AG09309 (cell line): Measurements from ENCODE around the gene CAMK2B.
"Not testable (repeated sequence)": the region's sequence is repeated elsewhere in the genome, so short reads cannot be mapped to it uniquely, and the experiment has no call there.

ENCODE experiments used
- DNase-seq: peaks from one replicate; pipeline ENCODE4 v3.0.0-alpha.2; 2010; ENCODE audit warnings: low read depth
- H3K4me3 ChIP-seq: 2 replicates; pipeline ENCODE4 v1.5.1; 2011; ENCODE audit warnings: mild to moderate bottlenecking, low read depth, low read length, moderate library complexity; ENCODE audit not compliant: control insufficient read depth
- TF ChIP-seq, protein P1 (sequence below): IDR thresholded peaks from 2 replicates; pipeline ENCODE4 v1.5.1; 2011; ENCODE audit warnings: mild to moderate bottlenecking, low read depth, low read length, inconsistent platforms; ENCODE audit not compliant: insufficient read depth, control insufficient read depth; ENCODE audit errors: missing control alignments

The CAMK2B gene

DNA sequence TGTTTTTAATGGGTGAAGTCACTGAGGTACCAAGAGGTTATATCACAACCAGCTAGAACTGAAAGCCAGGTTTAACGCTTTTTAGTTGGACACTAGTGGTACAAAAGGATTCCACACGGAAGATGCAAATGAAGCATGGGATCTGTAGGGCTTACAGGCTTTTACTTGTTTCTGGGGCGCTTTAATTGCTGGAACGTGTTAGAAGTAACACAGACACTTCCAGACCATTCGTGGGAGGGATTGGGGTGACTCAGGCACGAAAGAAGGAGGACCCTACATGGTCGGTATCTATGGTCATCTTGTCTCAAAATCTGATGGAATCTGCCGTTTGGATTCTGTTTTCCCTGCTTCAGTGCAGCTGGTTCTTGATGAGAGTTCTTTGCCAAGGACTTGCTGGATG is 123.6 kb downstream of the CAMK2B start:
- TF ChIP-seq, protein P1, sequence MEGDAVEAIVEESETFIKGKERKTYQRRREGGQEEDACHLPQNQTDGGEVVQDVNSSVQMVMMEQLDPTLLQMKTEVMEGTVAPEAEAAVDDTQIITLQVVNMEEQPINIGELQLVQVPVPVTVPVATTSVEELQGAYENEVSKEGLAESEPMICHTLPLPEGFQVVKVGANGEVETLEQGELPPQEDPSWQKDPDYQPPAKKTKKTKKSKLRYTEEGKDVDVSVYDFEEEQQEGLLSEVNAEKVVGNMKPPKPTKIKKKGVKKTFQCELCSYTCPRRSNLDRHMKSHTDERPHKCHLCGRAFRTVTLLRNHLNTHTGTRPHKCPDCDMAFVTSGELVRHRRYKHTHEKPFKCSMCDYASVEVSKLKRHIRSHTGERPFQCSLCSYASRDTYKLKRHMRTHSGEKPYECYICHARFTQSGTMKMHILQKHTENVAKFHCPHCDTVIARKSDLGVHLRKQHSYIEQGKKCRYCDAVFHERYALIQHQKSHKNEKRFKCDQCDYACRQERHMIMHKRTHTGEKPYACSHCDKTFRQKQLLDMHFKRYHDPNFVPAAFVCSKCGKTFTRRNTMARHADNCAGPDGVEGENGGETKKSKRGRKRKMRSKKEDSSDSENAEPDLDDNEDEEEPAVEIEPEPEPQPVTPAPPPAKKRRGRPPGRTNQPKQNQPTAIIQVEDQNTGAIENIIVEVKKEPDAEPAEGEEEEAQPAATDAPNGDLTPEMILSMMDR = no peak
- H3K4me3 ChIP-seq = peak overlapping the region; percentile 73
- no peak for DNase-seq

GRCh38 chr7:44200699-44201461 is 124.5 kb downstream of the CAMK2B start, which contains the start of gene YKT6:
TSS of gene YKT6 (plus strand) at chr7:44200978. CDS start at chr7:44201136, 158 bp downstream.
- peak within 1 kb of the TSS; percentile 73 for H3K4me3 ChIP-seq
- TF ChIP-seq, protein P1 = peak; percentile 41
- DNase-seq = peak; percentile 60

DNA sequence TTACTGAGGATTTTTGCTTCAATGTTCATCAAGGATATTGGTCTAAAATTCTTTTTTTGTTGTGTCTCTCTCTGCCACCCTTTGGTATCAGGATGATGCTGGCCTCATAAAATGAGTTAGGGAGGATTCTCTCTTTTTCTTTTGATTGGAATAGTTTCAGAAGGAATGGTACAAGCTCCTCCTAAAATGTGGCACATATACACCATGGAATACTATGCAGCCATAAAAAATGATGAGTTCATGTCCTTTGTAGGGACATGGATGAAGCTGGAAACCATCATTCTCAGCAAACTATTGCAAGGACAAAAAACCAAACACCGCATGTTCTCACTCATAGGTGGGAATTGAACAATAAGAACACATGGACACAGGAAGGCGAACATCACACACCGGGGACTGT is 125.2 kb downstream of the CAMK2B start:
- H3K4me3 ChIP-seq, DNase-seq: not testable (repeated sequence)

- TF ChIP-seq, protein P1 = no peak
- no peak overlapping the region for H3K4me3 ChIP-seq
- no peak for DNase-seq
Measured at GRCh38 chr7:44197474-44197873, 127.9 kb downstream of the CAMK2B start.

- TF ChIP-seq, protein P1 = peak; percentile 88
- peak; percentile 16 for DNase-seq
- no peak overlapping the region for H3K4me3 ChIP-seq
Measured at GRCh38 chr7:44196450-44196872, 128.9 kb downstream of the CAMK2B start.

DNA sequence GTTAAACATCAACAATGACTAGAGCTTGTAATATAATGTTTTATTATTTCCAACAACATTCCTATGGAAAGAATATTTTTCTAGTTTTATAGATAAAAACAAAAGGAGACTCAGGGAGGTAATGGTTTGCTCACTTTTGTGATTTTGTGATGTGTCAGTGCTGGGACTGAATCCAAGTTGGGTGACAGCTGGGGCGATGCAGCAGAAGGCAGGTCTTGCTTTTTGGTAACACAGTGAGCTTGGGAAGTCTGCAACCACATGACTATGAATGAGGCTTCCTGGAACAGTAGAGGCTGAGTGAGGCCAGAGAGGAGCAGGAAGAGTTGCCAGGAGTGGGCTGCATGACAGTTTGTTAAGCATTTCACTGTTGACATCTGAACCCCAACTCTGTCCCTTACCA is 129.5 kb downstream of the CAMK2B start:
- no peak for DNase-seq
- no peak overlapping the region for H3K4me3 ChIP-seq
- TF ChIP-seq, protein P1 = no peak

DNA sequence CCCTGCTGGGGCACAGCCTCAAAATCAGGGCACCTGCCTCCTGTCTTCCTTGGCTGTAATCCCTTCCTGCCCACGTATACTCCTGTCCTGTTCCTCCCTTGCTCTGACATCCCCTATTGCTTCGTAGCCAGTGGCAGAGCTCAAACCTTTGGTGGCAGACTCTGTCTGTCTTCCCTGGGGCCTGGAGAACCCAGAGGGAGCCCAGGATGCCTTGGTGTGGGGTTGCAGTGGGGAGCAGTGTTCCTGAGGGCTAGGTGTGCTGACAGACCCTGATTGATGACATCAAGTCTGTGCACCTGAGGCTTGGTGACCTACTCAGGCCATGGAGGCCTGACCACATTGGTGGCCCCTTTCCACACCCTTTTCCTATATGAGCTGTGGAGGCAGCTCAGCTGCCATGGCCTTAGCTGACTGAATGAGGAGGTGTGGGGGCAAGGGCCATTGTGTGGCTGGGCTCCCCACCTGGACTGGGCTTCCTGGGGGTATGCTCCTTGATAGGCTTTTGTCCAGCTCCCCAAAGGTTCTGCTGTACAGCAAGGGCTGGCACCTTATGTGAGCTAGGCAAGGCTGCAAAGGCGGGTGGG is 130.7 kb downstream of the CAMK2B start:
- TF ChIP-seq, protein P1 = no peak
- no peak overlapping the region for H3K4me3 ChIP-seq
- no peak for DNase-seq
